T-cell (primary cell): ENCODE data around the gene INPP4B. TPM values are rescaled to one million over a fixed set of nuclear protein-coding genes. Genes with fewer than 3 reads are reported as not detected.
A peak's percentile ranks its signal among the peaks of the same experiment; 100 is the strongest.

ENCODE experiments used
- ATAC-seq, 4 experiments: fragments of 200-7000 bp in 3 of 4; fragments of 150-1000 bp in 1 of 4; cut with Tn5 transposase; replicated peaks in 1 of 4; 1 replicate in 3 of 4; 2 replicates in 1 of 4; pipeline ENCODE4 v1.10.0; 2021; ENCODE audit warnings: moderate library complexity in 3 of 4, mild to moderate bottlenecking in 2 of 4, moderate number of reproducible peaks in 1 of 4
- CTCF ChIA-PET, 2 donors: fragments of 300-600 bp; sonication (Branson Sonifier 250); formaldehyde crosslinking; loops; one replicate each; lab custom pipeline; 2022; ENCODE audit warnings: antibody characterized with exemption in 2 of 2; lab: Charles Lee
- POLR2A ChIA-PET, 2 donors: fragments of 300-600 bp; sonication (Branson Sonifier 250); formaldehyde crosslinking; loops; one replicate each; lab custom pipeline; 2022; ENCODE audit warnings: antibody characterized with exemption in 2 of 2; lab: Charles Lee
- DNase-seq, 35 experiments: peaks; one replicate each; pipeline versions ENCODE4 v3.0.0 to v3.0.0-alpha.2; 2013 to 2023
- H3K27ac ChIP-seq: one replicate; pipeline ENCODE4 v1.5.1; 2013; ENCODE audit warnings: low read length
- H3K27me3 ChIP-seq, 2 experiments: replicated peaks in 1 of 2; 1 replicate in 1 of 2; 2 replicates in 1 of 2; pipeline versions ENCODE4 v1.6.1 to v1.7.0; 2013; ENCODE audit warnings: low read length in 1 of 2, mixed read lengths in 1 of 2; ENCODE audit not compliant: control insufficient read depth in 2 of 2, insufficient read depth in 2 of 2; ENCODE audit errors: extremely low read depth in 1 of 2
- H3K36me3 ChIP-seq, 2 donors: 1 replicate in 1 of 2; 2 replicates in 1 of 2; pipeline versions ENCODE4 v1.6.1 to v1.7.0; 2013; ENCODE audit warnings: low read length in 1 of 2; ENCODE audit not compliant: control insufficient read depth in 2 of 2, insufficient read depth in 1 of 2; ENCODE audit errors: extremely low read depth in 1 of 2
- H3K4me1 ChIP-seq, 2 experiments: 1 replicate in 1 of 2; 2 replicates in 1 of 2; pipeline versions ENCODE4 v1.6.1 to v1.7.0; 2013; ENCODE audit warnings: low read length in 2 of 2, mixed read lengths in 1 of 2; ENCODE audit not compliant: insufficient read depth in 2 of 2, control insufficient read depth in 1 of 2; ENCODE audit errors: extremely low read depth in 1 of 2
- H3K4me3 ChIP-seq, 2 donors: 1 replicate in 1 of 2; 2 replicates in 1 of 2; pipeline versions ENCODE4 v1.5.1 to v1.7.0; 2013; ENCODE audit warnings: mild to moderate bottlenecking in 2 of 2, low read length in 1 of 2, moderate library complexity in 1 of 2; ENCODE audit not compliant: control insufficient read depth in 1 of 2; ENCODE audit errors: extremely low read depth in 1 of 2
- H3K9me3 ChIP-seq: 2 replicates; pipeline ENCODE4 v1.7.0; 2013
- H3K27ac Mint-ChIP-seq, 2 donors: one replicate each; pipeline ENCODE4 v1.8.0; 2020 to 2021; ENCODE audit warnings: mild to moderate bottlenecking in 2 of 2, mixed read lengths in 2 of 2
- H3K27me3 Mint-ChIP-seq, 2 donors: one replicate each; pipeline ENCODE4 v1.8.0; 2021 to 2022; ENCODE audit warnings: mixed read lengths in 2 of 2
- H3K36me3 Mint-ChIP-seq: one replicate; pipeline ENCODE4 v1.8.0; 2021; ENCODE audit warnings: mixed read lengths
- H3K4me1 Mint-ChIP-seq, 3 donors: one replicate each; pipeline ENCODE4 v1.8.0; 2020 to 2022; ENCODE audit warnings: mixed read lengths in 3 of 3, mild to moderate bottlenecking in 1 of 3
- H3K4me3 Mint-ChIP-seq, 3 donors: one replicate each; pipeline ENCODE4 v1.8.0; 2020 to 2022; ENCODE audit warnings: mild to moderate bottlenecking in 3 of 3, mixed read lengths in 3 of 3, moderate library complexity in 3 of 3
- H3K9me3 Mint-ChIP-seq, 3 donors: one replicate each; pipeline ENCODE4 v1.8.0; 2020 to 2022; ENCODE audit warnings: mixed read lengths in 3 of 3
- WGBS: methylation state at CpG from one replicate; pipeline ENCODE4 v1.1.5; 2013; ENCODE audit warnings: missing lambda C conversion rate; ENCODE audit not compliant: insufficient coverage; 5-methylcytosine and 5-hydroxymethylcytosine counted together
- total RNA-seq, 35 experiments: library from RNA in 6 of 35; stranded (reverse) in 6 of 35; fragments of 120-200 nt in 1 of 35; gene quantifications; one replicate each; pipeline versions ENCODE4 v1.2.1 to v1.2.4 and lab custom pipeline; 2013 to 2026

INPP4B gene
- total RNA-seq, 5 donors from 2014 or later (not counting 1 experiment from before 2014, with no cell fraction given): 47.4 to 99.7 (median 71.3) TPM

- no peak for ATAC-seq
- ChIA-PET POLR2A (interaction anchor here in 1 of 2 donors (0.6 kb wide), 1 partner anchor 139 kb away, joined by 3 read pairs; no protein-coding TSS in a partner anchor), CTCF (interaction anchor here in 1 of 2 donors (0.9 kb wide), 1 partner anchor 123 kb away, joined by 6 read pairs; no protein-coding TSS in a partner anchor)
- Histone ChIP-seq H3K9me3 (no peaks in the 10 kb centered on the region), H3K27ac (no peak overlapping the region), H3K4me3 (no peak overlapping the region), H3K27me3 (no peaks in the 10 kb centered on the region), H3K36me3 (peaks cover 0 to 5% of the 10 kb centered on the region in 2 donors), H3K4me1 (no peaks in the 10 kb centered on the region)
- Mint-ChIP-seq H3K4me3 (no peak overlapping the region), H3K27ac (peak overlapping the region in 1 of 2 donors; percentile 11), H3K36me3 (peaks cover 55% of the 10 kb centered on the region), H3K9me3 (peaks cover 7 to 9% (median 8%) of the 10 kb centered on the region in 3 donors), H3K4me1 (peaks cover 18 to 23% (median 19%) of the 10 kb centered on the region in 3 donors), H3K27me3 (no peaks in the 10 kb centered on the region)
- no CpG with 5 or more reads among the region's 1 CpG for WGBS
- DNase-seq: no peak
Observed at GRCh38 chr4:142064181-142064580, 781.9 kb downstream of the INPP4B start.

- Histone ChIP-seq H3K4me3 (no peak overlapping the region), H3K9me3 (no peaks in the 10 kb centered on the region), H3K27me3 (no peaks in the 10 kb centered on the region), H3K36me3 (peaks cover 0 to 6% of the 10 kb centered on the region in 2 donors), H3K27ac (no peak overlapping the region), H3K4me1 (no peaks in the 10 kb centered on the region)
- no peak overlapping the region for H3K4me3 Mint-ChIP-seq
- H3K27ac Mint-ChIP-seq: no peak overlapping the region
- peaks cover 45% of the 10 kb centered on the region for H3K36me3 Mint-ChIP-seq
- ChIA-PET CTCF (no interaction called here), POLR2A (no interaction called here)
- no peaks in the 10 kb centered on the region for H3K27me3 Mint-ChIP-seq
- DNase-seq (no peak), ATAC-seq (no peak)
- peaks cover 31 to 55% (median 43%) of the 10 kb centered on the region in 3 donors for H3K4me1 Mint-ChIP-seq
- WGBS: 93% methylated on average over 2 of the region's 2 CpGs
- no peaks in the 10 kb centered on the region for H3K9me3 Mint-ChIP-seq
Observed at GRCh38 chr4:142045996-142046395, 800.1 kb downstream of the INPP4B start.

- ChIA-PET POLR2A (no interaction called here), CTCF (no interaction called here)
- Mint-ChIP-seq H3K36me3 (peaks cover 42% of the 10 kb centered on the region), H3K9me3 (no peaks in the 10 kb centered on the region), H3K27me3 (no peaks in the 10 kb centered on the region), H3K27ac (peak overlapping the region in 1 of 2 donors; percentile 13), H3K4me1 (peaks cover 41 to 64% (median 48%) of the 10 kb centered on the region in 3 donors), H3K4me3 (no peak overlapping the region)
- Histone ChIP-seq H3K36me3 (peaks cover 0 to 6% of the 10 kb centered on the region in 2 donors), H3K27ac (no peak overlapping the region), H3K4me3 (no peak overlapping the region), H3K9me3 (no peaks in the 10 kb centered on the region), H3K4me1 (no peaks in the 10 kb centered on the region), H3K27me3 (no peaks in the 10 kb centered on the region)
- no peak for ATAC-seq
- no peak for DNase-seq
- 94% methylated on average over 2 of the region's 3 CpGs for WGBS
Observed at GRCh38 chr4:142044271-142044670, 801.8 kb downstream of the INPP4B start.

GRCh38 chr4:142043509-142043908 lies 802.6 kb downstream of the INPP4B start:
- Histone ChIP-seq H3K9me3 (no peaks in the 10 kb centered on the region), H3K27ac (no peak overlapping the region), H3K4me1 (no peaks in the 10 kb centered on the region), H3K36me3 (peaks cover 0 to 6% of the 10 kb centered on the region in 2 donors), H3K4me3 (no peak overlapping the region), H3K27me3 (no peaks in the 10 kb centered on the region)
- ATAC-seq (no peak), DNase-seq (no peak)
- ChIA-PET CTCF (no interaction called here), POLR2A (interaction anchor here in 1 of 2 donors (0.6 kb wide), 1 partner anchor 734 kb away, joined by 3 read pairs; no protein-coding TSS in a partner anchor)
- peaks cover 42 to 66% (median 51%) of the 10 kb centered on the region in 3 donors for H3K4me1 Mint-ChIP-seq
- no peaks in the 10 kb centered on the region for H3K27me3 Mint-ChIP-seq
- peaks cover 38% of the 10 kb centered on the region for H3K36me3 Mint-ChIP-seq
- no peak overlapping the region for H3K4me3 Mint-ChIP-seq
- H3K27ac Mint-ChIP-seq: peak overlapping the region; percentile 36 to 66
- no peaks in the 10 kb centered on the region for H3K9me3 Mint-ChIP-seq

- Mint-ChIP-seq H3K4me3 (no peak overlapping the region), H3K4me1 (peaks cover 39 to 61% (median 49%) of the 10 kb centered on the region in 3 donors)
- CTCF ChIA-PET: no interaction called here
Observed at GRCh38 chr4:142041788-142042187, 804.3 kb downstream of the INPP4B start.

GRCh38 chr4:142040043-142040442 lies 806.1 kb downstream of the INPP4B start:
- peaks cover 0 to 6% of the 10 kb centered on the region in 2 donors for H3K36me3 ChIP-seq
- ChIA-PET POLR2A (no interaction called here), CTCF (no interaction called here)
- no peaks in the 10 kb centered on the region for H3K4me1 ChIP-seq
- no peaks in the 10 kb centered on the region for H3K9me3 ChIP-seq
- no peaks in the 10 kb centered on the region for H3K9me3 Mint-ChIP-seq
- H3K27me3 ChIP-seq: no peaks in the 10 kb centered on the region
- peaks cover 27% of the 10 kb centered on the region for H3K36me3 Mint-ChIP-seq
- H3K27ac ChIP-seq: no peak overlapping the region
- 68% methylated on average over 2 of the region's 3 CpGs for WGBS
- H3K4me3 ChIP-seq: no peak overlapping the region
- DNase-seq (no peak), ATAC-seq (no peak)
- peak overlapping the region in 1 of 2 donors; percentile 36 for H3K27ac Mint-ChIP-seq
- H3K4me1 Mint-ChIP-seq: peaks cover 32 to 53% (median 42%) of the 10 kb centered on the region in 3 donors
- no peaks in the 10 kb centered on the region for H3K27me3 Mint-ChIP-seq
- H3K4me3 Mint-ChIP-seq: no peak overlapping the region

More at GRCh38 chr4:142041788-142042187, 804.3 kb downstream of the INPP4B start:
- peak overlapping the region; percentile 16 to 47 for H3K27ac Mint-ChIP-seq
- Histone ChIP-seq H3K27ac (no peak overlapping the region), H3K4me1 (no peaks in the 10 kb centered on the region), H3K27me3 (no peaks in the 10 kb centered on the region), H3K36me3 (peaks cover 0 to 2% of the 10 kb centered on the region in 2 donors), H3K9me3 (no peaks in the 10 kb centered on the region), H3K4me3 (no peak overlapping the region)
- H3K9me3 Mint-ChIP-seq: no peaks in the 10 kb centered on the region
- POLR2A ChIA-PET: no interaction called here
- H3K36me3 Mint-ChIP-seq: peaks cover 25% of the 10 kb centered on the region
- H3K27me3 Mint-ChIP-seq: no peaks in the 10 kb centered on the region
- DNase-seq (no peak), ATAC-seq (no peak)
- 88% methylated on average over 1 of the region's 1 CpG for WGBS
